H1 (cell line): ENCODE results near the gene HK1. TPM values are rescaled to one million over a fixed set of nuclear protein-coding genes. Genes with fewer than 3 reads are reported as not detected.

Experiments
- CTCF ChIA-PET: fragments of 300-600 bp; sonication (Branson Sonifier 250); formaldehyde crosslinking; loops from one replicate; lab custom pipeline; 2021; ENCODE audit not compliant: partially characterized antibody; lab: Charles Lee
- POLR2A ChIA-PET: fragments of 300-600 bp; sonication (Branson Sonifier 250); formaldehyde crosslinking; loops from one replicate; lab custom pipeline; 2021; ENCODE audit warnings: inconsistent platforms; ENCODE audit not compliant: partially characterized antibody; lab: Charles Lee
- DNase-seq, 2 experiments: peaks; one replicate each; pipeline versions ENCODE4 v3.0.0 to v3.0.0-alpha.2; 2010 to 2022; ENCODE audit warnings: low spot score in 2 of 2, low read depth in 1 of 2, mixed read lengths in 1 of 2
- FAIRE-seq: peaks from 2 replicates; lab custom pipeline; 2011; peaks lifted over from hg19 to GRCh38; lab: Jason Lieb, UNC
- H2AFZ ChIP-seq: 2 replicates; pipeline ENCODE4 v1.8.1; 2012; ENCODE audit warnings: low read length, inconsistent platforms
- H2AK5ac ChIP-seq: 2 replicates; pipeline ENCODE4 v1.6.1; 2013; ENCODE audit warnings: low read depth, low read length
- H2BK120ac ChIP-seq: replicated peaks from 2 replicates; pipeline ENCODE3; 2013; ENCODE audit warnings: low read depth, low read length, inconsistent platforms
- H2BK12ac ChIP-seq: 2 replicates; pipeline ENCODE4 v1.6.1; 2013; ENCODE audit warnings: low read depth, low read length
- H2BK15ac ChIP-seq: 2 replicates; pipeline ENCODE4 v1.6.1; 2013; ENCODE audit warnings: low read length
- H2BK20ac ChIP-seq: 2 replicates; pipeline ENCODE4 v1.6.1; 2013; ENCODE audit warnings: low read length
- H2BK5ac ChIP-seq: 2 replicates; pipeline ENCODE4 v1.6.1; 2013; ENCODE audit warnings: low read depth, low read length
- H3K14ac ChIP-seq: 2 replicates; pipeline ENCODE4 v1.6.1; 2013; ENCODE audit warnings: inconsistent platforms; ENCODE audit not compliant: insufficient read length
- H3K18ac ChIP-seq: 2 replicates; pipeline ENCODE4 v1.6.1; 2013; ENCODE audit warnings: low read length; ENCODE audit errors: extremely low read depth
- H3K23ac ChIP-seq: 2 replicates; pipeline ENCODE4 v1.6.1; 2013; ENCODE audit warnings: inconsistent platforms; ENCODE audit not compliant: insufficient read length
- H3K23me2 ChIP-seq: 2 replicates; pipeline ENCODE4 v1.6.1; 2013; ENCODE audit warnings: low read depth, low read length
- H3K27ac ChIP-seq: 2 replicates; pipeline ENCODE4 v1.6.1; 2011; ENCODE audit warnings: low read depth, low read length, inconsistent platforms
- H3K27me3 ChIP-seq, 4 experiments: replicated peaks in 1 of 4; 1 replicate in 1 of 4; 2 replicates in 3 of 4; pipeline versions ENCODE4 v1.6.1 to v1.8.1; 2011 to 2013; ENCODE audit warnings: low read length in 3 of 4, mild to moderate bottlenecking in 3 of 4, inconsistent platforms in 2 of 4, mixed read lengths in 2 of 4, moderate library complexity in 1 of 4; ENCODE audit not compliant: control insufficient read depth in 3 of 4, insufficient read depth in 3 of 4; ENCODE audit errors: extremely low read depth in 1 of 4
- H3K36me3 ChIP-seq, 4 experiments: 2 replicates each; pipeline versions ENCODE4 v1.6.1 to v1.8.1; 2011 to 2013; ENCODE audit warnings: mild to moderate bottlenecking in 4 of 4, low read length in 3 of 4, moderate library complexity in 2 of 4, control low read depth in 1 of 4, inconsistent platforms in 1 of 4; ENCODE audit not compliant: insufficient read depth in 4 of 4, control insufficient read depth in 2 of 4
- H3K4ac ChIP-seq: replicated peaks from 2 replicates; pipeline ENCODE3; 2013; ENCODE audit warnings: low read length, low read depth, mixed read lengths, inconsistent platforms; ENCODE audit not compliant: insufficient read length
- H3K4me1 ChIP-seq, 4 experiments: replicated peaks in 1 of 4; 1 replicate in 1 of 4; 2 replicates in 3 of 4; pipeline versions ENCODE4 v1.6.1 to v1.8.1; 2011 to 2013; ENCODE audit warnings: low read length in 3 of 4, inconsistent platforms in 2 of 4, mixed read lengths in 1 of 4; ENCODE audit not compliant: insufficient read depth in 4 of 4, control insufficient read depth in 3 of 4
- H3K4me2 ChIP-seq, 2 experiments: 2 replicates each; pipeline versions ENCODE4 v1.6.1 to v1.8.1; 2011 to 2013; ENCODE audit warnings: low read depth in 2 of 2, low read length in 2 of 2, control low read depth in 1 of 2, inconsistent platforms in 1 of 2, mild to moderate bottlenecking in 1 of 2; ENCODE audit not compliant: insufficient read depth in 1 of 2
- H3K4me3 ChIP-seq, 4 experiments: fragments of 200-600, 300-600 bp in 1 of 4; sonication (generic), shearing (Covaris generic), sonication (Bioruptor Twin) in 1 of 4; 2 replicates each; pipeline versions ENCODE4 v1.5.1 to v1.8.1; 2011 to 2016; ENCODE audit warnings: low read length in 4 of 4, low read depth in 3 of 4, control low read depth in 2 of 4, inconsistent platforms in 2 of 4, mild to moderate bottlenecking in 2 of 4, mixed read lengths in 1 of 4, moderate library complexity in 1 of 4; ENCODE audit not compliant: insufficient read depth in 2 of 4; ENCODE audit errors: extremely low read depth in 1 of 4
- H3K56ac ChIP-seq: replicated peaks from 2 replicates; pipeline ENCODE3; 2013; ENCODE audit warnings: low read depth, mild to moderate bottlenecking, mixed read lengths, low read length, inconsistent platforms; ENCODE audit not compliant: insufficient read length
- H3K79me1 ChIP-seq: 2 replicates; pipeline ENCODE4 v1.6.1; 2013; ENCODE audit warnings: low read depth, low read length, control low read depth
- H3K79me2 ChIP-seq, 2 experiments: 2 replicates each; pipeline versions ENCODE4 v1.6.1 to v1.8.1; 2012 to 2013; ENCODE audit warnings: low read length in 2 of 2, mild to moderate bottlenecking in 2 of 2, inconsistent platforms in 1 of 2; ENCODE audit not compliant: insufficient read depth in 2 of 2, control insufficient read depth in 1 of 2
- H3K9ac ChIP-seq, 4 experiments: replicated peaks in 1 of 4; 1 replicate in 1 of 4; 2 replicates in 3 of 4; pipeline versions ENCODE4 v1.6.1 to v1.8.1; 2011 to 2013; ENCODE audit warnings: low read depth in 3 of 4, low read length in 3 of 4, control low read depth in 2 of 4, mild to moderate bottlenecking in 2 of 4, moderate library complexity in 2 of 4, inconsistent platforms in 1 of 4; ENCODE audit errors: extremely low read depth in 1 of 4
- H3K9me3 ChIP-seq, 2 experiments: 2 replicates each; pipeline versions ENCODE4 v1.6.1 to v1.8.1; 2012 to 2013; ENCODE audit warnings: mild to moderate bottlenecking in 2 of 2, moderate library complexity in 2 of 2, control low read depth in 1 of 2, inconsistent platforms in 1 of 2, low read depth in 1 of 2, low read length in 1 of 2, mixed read lengths in 1 of 2; ENCODE audit not compliant: insufficient read depth in 2 of 2
- H4K20me1 ChIP-seq, 2 experiments: replicated peaks in 1 of 2; 2 replicates each; pipeline versions ENCODE3 to v1.8.1; 2011 to 2013; ENCODE audit warnings: inconsistent platforms in 2 of 2, low read length in 2 of 2, mild to moderate bottlenecking in 1 of 2; ENCODE audit not compliant: insufficient read depth in 2 of 2, control insufficient read depth in 1 of 2
- H4K5ac ChIP-seq: 2 replicates; pipeline ENCODE4 v1.6.1; 2013; ENCODE audit warnings: low read length, low read depth, mixed read lengths, inconsistent platforms; ENCODE audit not compliant: insufficient read length
- H4K8ac ChIP-seq: 2 replicates; pipeline ENCODE4 v1.8.0; 2013; ENCODE audit warnings: mild to moderate bottlenecking, moderate library complexity, low read length, inconsistent platforms; ENCODE audit not compliant: insufficient read depth; ENCODE audit errors: extremely low read depth
- H4K91ac ChIP-seq: replicated peaks from 2 replicates; pipeline ENCODE3; 2013; ENCODE audit warnings: low read length, mixed read lengths, inconsistent platforms; ENCODE audit not compliant: insufficient read length
- CTBP2 ChIP-seq: IDR thresholded peaks from 2 replicates; pipeline ENCODE4 v1.7.0; 2011; ENCODE audit warnings: borderline replicate concordance, mild to moderate bottlenecking, moderate library complexity, mixed read lengths, low read length; ENCODE audit not compliant: insufficient read depth, insufficient read length
- CTCF ChIP-seq, 3 experiments: IDR thresholded peaks; 1 replicate in 2 of 3; 2 replicates in 1 of 3; pipeline versions ENCODE4 v1.5.1 to v1.6.1; 2011; ENCODE audit warnings: low read length in 3 of 3, mild to moderate bottlenecking in 3 of 3, inconsistent platforms in 2 of 3, low read depth in 1 of 3, moderate library complexity in 1 of 3; ENCODE audit not compliant: insufficient read depth in 1 of 3; ENCODE audit errors: control extremely low read depth in 1 of 3
- HDAC6 ChIP-seq: IDR thresholded peaks from one replicate; pipeline ENCODE4 v1.7.1; 2012; ENCODE audit warnings: low read depth, mild to moderate bottlenecking, inconsistent platforms, low read length, moderate library complexity
- MAFK ChIP-seq: IDR thresholded peaks from 2 replicates; pipeline ENCODE4 v1.6.1; 2012; ENCODE audit warnings: low read depth, mild to moderate bottlenecking, improper control_type of control experiment, low read length
- NANOG ChIP-seq: IDR thresholded peaks from 2 replicates; pipeline ENCODE4 v1.6.1; 2011; ENCODE audit warnings: low read length, low read depth, mild to moderate bottlenecking, inconsistent platforms; ENCODE audit not compliant: insufficient read depth, poor library complexity, severe bottlenecking
- POLR2AphosphoS5 ChIP-seq: IDR thresholded peaks from 2 replicates; pipeline ENCODE4 v1.6.1; 2011; ENCODE audit warnings: low read depth, low read length
- SIN3A ChIP-seq, 2 experiments: IDR thresholded peaks in 1 of 2; conservative IDR thresholded peaks in 1 of 2; 2 replicates each; pipeline ENCODE4 v1.6.1; 2011 to 2012; ENCODE audit warnings: low read length in 2 of 2, improper control_type of control experiment in 1 of 2, low read depth in 1 of 2, mild to moderate bottlenecking in 1 of 2
- TAF7 ChIP-seq: optimal IDR thresholded peaks from 2 replicates; pipeline ENCODE3; 2011; ENCODE audit warnings: low read depth, mild to moderate bottlenecking, inconsistent platforms, low read length, moderate library complexity, borderline replicate concordance
- WGBS, 2 experiments: shearing (Covaris generic) in 1 of 2; methylation state at CpG; one replicate each; pipeline versions ENCODE4 v1.1.6 to v1.1.7; 2013 to 2015; ENCODE audit warnings: low lambda C conversion rate in 2 of 2, mixed read lengths in 2 of 2, inconsistent platforms in 1 of 2, low coverage in 1 of 2, missing lambda C conversion rate in 1 of 2; ENCODE audit not compliant: insufficient replicate concordance in 2 of 2, insufficient coverage in 1 of 2, insufficient read length in 1 of 2; ENCODE audit errors: extremely low coverage in 1 of 2, missing lambda C conversion rate in 1 of 2; 5-methylcytosine and 5-hydroxymethylcytosine counted together
- polyA plus RNA-seq, 7 experiments: library from polyadenylated mRNA; depleted of rRNA in 3 of 7; stranded (reverse) in 5 of 7; unstranded in 2 of 7; fragments of >200 nt in 5 of 7; fragments of 200-250 nt in 2 of 7; gene quantifications; 1 replicate in 5 of 7; 2 replicates in 1 of 7; 4 replicates in 1 of 7; pipeline versions ENCODE4 v1.2.1 to v1.2.3, GENCODE V29; 2011 to 2013; ENCODE audit warnings: missing spikeins in 2 of 7, mixed read lengths in 2 of 7
- total RNA-seq: library from RNA; stranded (reverse); fragmentation: NEBNext Ultra II Directional; extraction: Animal tissue kit (Norgen Biotek cat#: 25700); gene quantifications from 2 replicates; pipeline ENCODE4 v1.2.1, GENCODE V29; 2021

Gene HK1
- total and polyA plus RNA-seq, 2 of the 8 experiments (the other 6 are each of a cell fraction or from before 2014, with no cell fraction given) = 55.8 to 247 TPM

GRCh38 chr10:69253171-69253570 is 25.1 kb upstream of the HK1 start:
- H3K14ac ChIP-seq = no peak overlapping the region
- H2BK5ac ChIP-seq = no peak overlapping the region
- H3K27me3 ChIP-seq = no peaks in the 10 kb centered on the region
- FAIRE-seq (no peak), DNase-seq (no peak)
- H2BK15ac ChIP-seq = no peak overlapping the region
- H3K23me2 ChIP-seq = no peaks in the 10 kb centered on the region
- no peaks in the 10 kb centered on the region for H3K79me2 ChIP-seq
- CTCF ChIA-PET = interaction anchor here (0.6 to 1.5 kb wide), 9 partner anchors 13 to 905 kb away, joined by 3 to 4 read pairs (median 3); partner anchors contain the start of gene HKDC1
- H4K20me1 ChIP-seq = no peaks in the 10 kb centered on the region
- H3K9me3 ChIP-seq = no peaks in the 10 kb centered on the region
- H3K79me1 ChIP-seq = no peaks in the 10 kb centered on the region
- no peak overlapping the region for H4K8ac ChIP-seq
- no peak overlapping the region for H2BK120ac ChIP-seq
- POLR2A ChIA-PET = no interaction called here
- no peaks in the 10 kb centered on the region for H3K36me3 ChIP-seq
- H2BK20ac ChIP-seq = no peak overlapping the region
- no peak overlapping the region for H2AK5ac ChIP-seq
- H4K5ac ChIP-seq = no peak overlapping the region
- no peak overlapping the region for H3K9ac ChIP-seq
- 0 out of 2 replicates have a peak overlapping the region, but pooled peaks have one; percentile 89 for H2AFZ ChIP-seq
- H3K4me3 ChIP-seq = no peak overlapping the region
- TF ChIP-seq HDAC6 (no peak), TAF7 (no peak), CTBP2 (no peak), SIN3A (conservative IDR thresholded peaks at IDR 0.05 in 1 of 2, IDR thresholded peaks at IDR 0.05 in 1 of 2; ENCODE audit: low read depth in 1 of 2, low read length in 2 of 2) (no peak), MAFK (no peak), POLR2AphosphoS5 (no peak), CTCF (IDR thresholded peaks at IDR 0.05; ENCODE audit: control extremely low read depth in 1 of 3, insufficient read depth in 1 of 3, low read depth in 1 of 3, low read length in 3 of 3) (no peak), NANOG (no peak)
- no peak overlapping the region for H2BK12ac ChIP-seq
- H3K56ac ChIP-seq = no peak overlapping the region
- no peak overlapping the region for H3K27ac ChIP-seq
- H3K18ac ChIP-seq = no peak overlapping the region
- no peak overlapping the region for H3K23ac ChIP-seq
- WGBS, 2 experiments = 75% methylated on average over 3 of the region's 3 CpGs; no CpG with 5 or more reads in 1 of the 2 experiments
- H3K4me1 ChIP-seq = no peaks in the 10 kb centered on the region; a peak in 1 of 7 replicates
- no peak overlapping the region for H3K4ac ChIP-seq
- H4K91ac ChIP-seq = no peak overlapping the region
- no peak overlapping the region for H3K4me2 ChIP-seq
